ENCODE measurements around the gene SSNA1. TPM values are rescaled to one million over a fixed set of nuclear protein-coding genes. Genes with fewer than 3 reads are reported as not detected.

The SSNA1 gene
- total RNA-seq, 1 donor from 2014 or later, result 52.7 TPM

DNA sequence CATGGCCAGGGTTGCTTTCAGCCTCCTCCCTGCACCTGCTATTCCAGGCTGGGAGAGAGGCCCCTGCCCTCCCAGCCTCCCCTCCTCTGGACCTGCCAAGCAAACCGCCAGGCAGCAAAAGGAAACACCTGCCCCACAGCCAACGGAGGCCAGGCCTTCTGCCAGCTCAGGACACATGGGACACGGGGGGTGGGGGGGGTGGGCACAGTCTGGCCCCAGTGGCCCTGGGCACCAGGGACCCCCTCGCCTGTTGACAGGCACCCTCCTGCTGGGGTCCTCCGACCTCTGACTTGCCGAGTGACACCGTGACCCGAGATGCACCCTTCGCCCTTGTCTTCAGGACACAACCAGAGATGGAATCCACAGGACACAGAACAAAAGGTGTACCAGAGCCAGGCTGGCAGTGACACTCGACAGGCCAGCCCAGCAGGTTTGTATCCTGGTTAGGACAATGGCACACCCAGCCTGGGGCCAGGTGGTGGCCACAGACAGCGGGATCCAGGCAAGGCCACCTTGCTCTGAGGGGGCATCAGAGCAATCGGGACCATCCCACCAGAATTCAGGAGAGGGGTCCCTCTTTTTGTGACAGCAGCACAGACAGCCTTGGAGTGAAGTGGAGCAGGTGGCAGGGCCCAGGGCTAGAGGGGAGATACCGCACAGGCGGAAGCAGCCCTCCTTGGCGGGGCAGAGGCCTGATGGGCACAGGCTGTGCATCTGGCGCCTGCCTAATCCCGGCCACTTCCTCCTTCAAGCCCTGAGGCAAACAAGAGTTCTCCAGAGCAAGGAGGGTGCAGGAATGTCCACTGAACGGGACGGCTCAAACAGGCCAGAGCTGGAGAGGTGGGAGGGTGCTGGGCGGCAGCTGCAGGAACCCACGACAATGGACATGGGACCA lies 15.3 kb upstream of the SSNA1 start:
- H3K4me3 Mint-ChIP-seq (ENCODE audit: unreplicated experiment), result no peak overlapping the region
- Histone ChIP-seq H3K4me2 (ENCODE audit: low read length) (no peak overlapping the region), H3K9ac (ENCODE audit: low read length) (no peak overlapping the region), H3K4me3 (ENCODE audit: insufficient read depth, low read depth, low read length) (no peak overlapping the region), H3K79me2 (ENCODE audit: insufficient read depth, low read length) (no peaks in the 10 kb centered on the region), H3K4me1 (ENCODE audit: insufficient read depth, low read length) (no peaks in the 10 kb centered on the region), H2AFZ (ENCODE audit: low read depth, low read length) (no peak overlapping the region), H3K9me3 (ENCODE audit: insufficient read depth, low read depth, low read length) (no peaks in the 10 kb centered on the region), H3K27ac (ENCODE audit: low read depth, low read length) (no peak overlapping the region), H3K36me3 (ENCODE audit: insufficient read depth, low read length) (peaks cover 3% of the 10 kb centered on the region), H3K27me3 (ENCODE audit: insufficient read depth, low read length) (peaks cover 18% of the 10 kb centered on the region), H4K20me1 (ENCODE audit: insufficient read depth, low read length) (peaks cover 17% of the 10 kb centered on the region)
- peaks cover 7% of the 10 kb centered on the region for H3K36me3 Mint-ChIP-seq (ENCODE audit: low read depth, unreplicated experiment)
- peaks cover 15% of the 10 kb centered on the region for H3K27me3 Mint-ChIP-seq (ENCODE audit: low read depth, unreplicated experiment)
- H3K27ac Mint-ChIP-seq (ENCODE audit: unreplicated experiment), result no peak overlapping the region
- FAIRE-seq, result no peak
- DNase-seq (ENCODE audit: low read depth), result no peak
- no peaks in the 10 kb centered on the region for H3K9me3 Mint-ChIP-seq (ENCODE audit: unreplicated experiment)
- no peaks in the 10 kb centered on the region for H3K4me1 Mint-ChIP-seq (ENCODE audit: low read depth, unreplicated experiment)
- TF ChIP-seq, protein P1, sequence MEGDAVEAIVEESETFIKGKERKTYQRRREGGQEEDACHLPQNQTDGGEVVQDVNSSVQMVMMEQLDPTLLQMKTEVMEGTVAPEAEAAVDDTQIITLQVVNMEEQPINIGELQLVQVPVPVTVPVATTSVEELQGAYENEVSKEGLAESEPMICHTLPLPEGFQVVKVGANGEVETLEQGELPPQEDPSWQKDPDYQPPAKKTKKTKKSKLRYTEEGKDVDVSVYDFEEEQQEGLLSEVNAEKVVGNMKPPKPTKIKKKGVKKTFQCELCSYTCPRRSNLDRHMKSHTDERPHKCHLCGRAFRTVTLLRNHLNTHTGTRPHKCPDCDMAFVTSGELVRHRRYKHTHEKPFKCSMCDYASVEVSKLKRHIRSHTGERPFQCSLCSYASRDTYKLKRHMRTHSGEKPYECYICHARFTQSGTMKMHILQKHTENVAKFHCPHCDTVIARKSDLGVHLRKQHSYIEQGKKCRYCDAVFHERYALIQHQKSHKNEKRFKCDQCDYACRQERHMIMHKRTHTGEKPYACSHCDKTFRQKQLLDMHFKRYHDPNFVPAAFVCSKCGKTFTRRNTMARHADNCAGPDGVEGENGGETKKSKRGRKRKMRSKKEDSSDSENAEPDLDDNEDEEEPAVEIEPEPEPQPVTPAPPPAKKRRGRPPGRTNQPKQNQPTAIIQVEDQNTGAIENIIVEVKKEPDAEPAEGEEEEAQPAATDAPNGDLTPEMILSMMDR (IDR thresholded peaks at IDR 0.05; ENCODE audit: insufficient read depth, low read depth, low read length), result no peak
- no peak for TF ChIP-seq EZH2 (IDR thresholded peaks at IDR 0.05; ENCODE audit: insufficient read depth, low read length)

DNA sequence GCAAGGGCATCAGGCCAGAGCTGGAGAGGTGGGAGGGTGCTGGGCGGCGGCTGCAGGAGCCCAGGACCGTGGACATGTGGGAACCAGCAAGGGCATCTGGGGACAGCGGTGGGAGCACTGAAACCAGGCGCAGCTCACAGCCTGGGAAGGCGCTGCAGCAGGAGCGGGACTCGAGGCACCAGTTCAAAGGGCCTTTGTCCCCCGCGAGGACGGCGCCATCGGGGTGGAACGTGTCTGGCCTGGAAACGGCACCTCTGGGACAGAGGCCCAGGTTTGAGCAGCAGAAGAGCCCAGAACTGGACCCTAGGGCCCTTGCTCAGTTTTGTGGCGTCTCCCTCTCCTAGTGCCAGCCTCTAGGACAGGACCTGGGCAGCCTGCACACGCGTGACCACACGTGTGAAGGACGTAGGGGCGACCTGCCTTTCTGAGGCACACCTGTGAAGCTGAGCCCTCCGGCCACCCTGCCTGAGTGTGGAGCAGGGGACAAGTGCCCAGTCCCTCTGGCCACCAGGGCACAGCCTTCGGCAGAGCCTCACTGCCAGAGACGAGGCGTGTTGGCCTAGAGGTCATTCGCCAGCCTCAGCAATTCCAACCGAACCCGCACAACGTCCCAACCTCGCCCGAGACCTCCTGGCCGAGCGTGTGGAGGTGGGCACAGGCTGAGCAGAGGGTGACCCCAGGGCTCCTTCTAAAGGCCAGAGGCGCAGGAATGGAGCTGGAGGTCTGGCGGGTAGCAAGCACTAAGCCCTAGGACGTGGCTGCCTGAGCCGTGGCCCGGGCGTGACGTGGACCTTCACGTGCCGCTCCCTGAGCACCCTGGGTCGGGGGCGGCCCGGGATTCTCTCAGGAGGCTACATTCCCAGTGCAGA lies 14.4 kb upstream of the SSNA1 start:
- no peaks in the 10 kb centered on the region for H3K9me3 ChIP-seq (ENCODE audit: insufficient read depth, low read depth, low read length)
- H3K79me2 ChIP-seq (ENCODE audit: insufficient read depth, low read length), result no peaks in the 10 kb centered on the region
- H3K4me2 ChIP-seq (ENCODE audit: low read length), result no peak overlapping the region
- peaks cover 7% of the 10 kb centered on the region for H3K36me3 Mint-ChIP-seq (ENCODE audit: low read depth, unreplicated experiment)
- H3K4me1 ChIP-seq (ENCODE audit: insufficient read depth, low read length), result no peaks in the 10 kb centered on the region
- peaks cover 18% of the 10 kb centered on the region for H3K27me3 ChIP-seq (ENCODE audit: insufficient read depth, low read length)
- H3K4me1 Mint-ChIP-seq (ENCODE audit: low read depth, unreplicated experiment), result no peaks in the 10 kb centered on the region
- no peak overlapping the region for H3K27ac Mint-ChIP-seq (ENCODE audit: unreplicated experiment)
- H4K20me1 ChIP-seq (ENCODE audit: insufficient read depth, low read length), result peaks cover 17% of the 10 kb centered on the region
- H3K4me3 ChIP-seq (ENCODE audit: insufficient read depth, low read depth, low read length), result no peak overlapping the region
- H2AFZ ChIP-seq (ENCODE audit: low read depth, low read length), result no peak overlapping the region
- no peaks in the 10 kb centered on the region for H3K9me3 Mint-ChIP-seq (ENCODE audit: unreplicated experiment)
- DNase-seq (ENCODE audit: low read depth) (no peak), FAIRE-seq (no peak)
- TF ChIP-seq, protein P1 (IDR thresholded peaks at IDR 0.05; ENCODE audit: insufficient read depth, low read depth, low read length), result no peak
- TF ChIP-seq EZH2 (IDR thresholded peaks at IDR 0.05; ENCODE audit: insufficient read depth, low read length), result no peak
- no peak overlapping the region for H3K27ac ChIP-seq (ENCODE audit: low read depth, low read length)
- H3K36me3 ChIP-seq (ENCODE audit: insufficient read depth, low read length), result peaks cover 3% of the 10 kb centered on the region
- H3K27me3 Mint-ChIP-seq (ENCODE audit: low read depth, unreplicated experiment), result peaks cover 13% of the 10 kb centered on the region
- no peak overlapping the region for H3K9ac ChIP-seq (ENCODE audit: low read length)
- no peak overlapping the region for H3K4me3 Mint-ChIP-seq (ENCODE audit: unreplicated experiment)
